Suprapubic skin (tissue), 4 donors: ENCODE results near the gene TAMM41. TPM values are rescaled to one million over a fixed set of nuclear protein-coding genes. Genes with fewer than 3 reads are reported as not detected.

Source experiments
- DNase-seq, 2 donors: peaks; one replicate each; pipeline ENCODE4 v3.0.0-alpha.2; 2019; ENCODE audit warnings: low spot score in 2 of 2
- H3K27ac ChIP-seq: fragments of 200-600 bp; sonication (generic); one replicate; pipeline ENCODE4 v1.5.1; 2019
- H3K27me3 ChIP-seq: fragments of 200-600 bp; sonication (generic); one replicate; pipeline ENCODE4 v1.5.1; 2019
- H3K36me3 ChIP-seq: fragments of 200-600 bp; sonication (generic); one replicate; pipeline ENCODE4 v1.5.1; 2019
- H3K4me1 ChIP-seq: fragments of 200-600 bp; sonication (generic); one replicate; pipeline ENCODE4 v1.5.1; 2019
- H3K4me3 ChIP-seq: fragments of 200-600 bp; sonication (generic); one replicate; pipeline ENCODE4 v1.5.1; 2019; ENCODE audit warnings: mild to moderate bottlenecking
- H3K9me3 ChIP-seq: fragments of 200-600 bp; sonication (generic); one replicate; pipeline ENCODE4 v1.5.1; 2019
- EP300 ChIP-seq: sonication (generic); formaldehyde crosslinking; IDR thresholded peaks from one replicate; pipeline ENCODE4 v1.6.1; 2017; ENCODE audit warnings: antibody characterized with exemption
- POLR2A ChIP-seq, 2 donors: fragments of 450-650 bp; IDR thresholded peaks; one replicate each; pipeline ENCODE4 v1.6.1; 2017; ENCODE audit warnings: antibody characterized with exemption in 2 of 2, mild to moderate bottlenecking in 2 of 2, moderate library complexity in 2 of 2
- POLR2AphosphoS5 ChIP-seq, 3 donors: sonication (generic); formaldehyde crosslinking; IDR thresholded peaks; one replicate each; pipeline ENCODE4 v1.6.1; 2017; ENCODE audit warnings: antibody characterized with exemption in 3 of 3
- WGBS: methylation state at CpG from one replicate; pipeline ENCODE4 v1.1.5; 2018; 5-methylcytosine and 5-hydroxymethylcytosine counted together
- total RNA-seq, 4 donors: library from RNA; depleted of rRNA; stranded (reverse); fragments of >200 nt; gene quantifications; one replicate each; pipeline ENCODE4 v1.1.0, GENCODE V29; 2016
- TF ChIP-seq, protein P1 (sequence below), 2 donors: fragments of 200-600 bp in 1 of 2; fragments of 450-650 bp in 1 of 2; sonication (generic) in 1 of 2; IDR thresholded peaks; one replicate each; pipeline ENCODE4 v1.5.1; 2016 to 2019; ENCODE audit warnings: antibody characterized with exemption in 2 of 2, mild to moderate bottlenecking in 1 of 2, moderate library complexity in 1 of 2

The TAMM41 gene
- total RNA-seq, 4 donors from 2014 or later: 9.2 to 36.6 (median 15.1) TPM

DNA sequence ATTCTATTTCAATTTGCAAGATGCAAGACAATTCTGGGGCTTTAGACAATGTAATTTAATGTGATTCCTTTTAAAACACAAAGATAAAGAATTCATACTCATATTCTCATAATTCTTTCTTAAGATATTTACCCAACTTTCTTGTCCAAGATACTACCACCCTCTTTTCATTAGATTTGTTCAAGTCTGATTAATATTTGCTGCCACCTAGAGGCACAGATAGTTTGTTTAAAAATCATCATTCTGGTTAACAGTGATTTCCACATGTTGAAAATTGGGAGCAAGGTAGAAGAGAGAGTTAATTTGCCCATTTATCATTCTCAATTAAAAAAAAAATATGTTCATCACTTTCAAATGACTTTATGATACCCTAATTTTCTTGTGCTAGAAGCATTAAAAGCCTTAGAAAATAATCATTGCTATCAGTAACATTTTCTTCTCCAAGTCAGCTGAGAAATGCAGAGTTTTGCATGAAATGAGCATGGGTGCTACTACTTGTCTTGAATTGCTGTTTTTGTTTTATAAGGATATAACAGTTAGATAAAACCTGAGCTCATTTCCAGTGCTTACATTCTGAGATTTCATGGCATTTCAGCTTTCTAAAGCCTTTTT is 11.6 kb downstream of the TAMM41 start:
- H3K9me3 ChIP-seq: no peaks in the 10 kb centered on the region
- peaks cover 61% of the 10 kb centered on the region for H3K36me3 ChIP-seq
- no peak for DNase-seq
- no peak overlapping the region for H3K4me3 ChIP-seq
- TF ChIP-seq POLR2AphosphoS5 (IDR thresholded peaks at IDR 0.05) (no peak), EP300 (no peak), POLR2A (IDR thresholded peaks at IDR 0.05) (no peak)
- TF ChIP-seq, protein P1, sequence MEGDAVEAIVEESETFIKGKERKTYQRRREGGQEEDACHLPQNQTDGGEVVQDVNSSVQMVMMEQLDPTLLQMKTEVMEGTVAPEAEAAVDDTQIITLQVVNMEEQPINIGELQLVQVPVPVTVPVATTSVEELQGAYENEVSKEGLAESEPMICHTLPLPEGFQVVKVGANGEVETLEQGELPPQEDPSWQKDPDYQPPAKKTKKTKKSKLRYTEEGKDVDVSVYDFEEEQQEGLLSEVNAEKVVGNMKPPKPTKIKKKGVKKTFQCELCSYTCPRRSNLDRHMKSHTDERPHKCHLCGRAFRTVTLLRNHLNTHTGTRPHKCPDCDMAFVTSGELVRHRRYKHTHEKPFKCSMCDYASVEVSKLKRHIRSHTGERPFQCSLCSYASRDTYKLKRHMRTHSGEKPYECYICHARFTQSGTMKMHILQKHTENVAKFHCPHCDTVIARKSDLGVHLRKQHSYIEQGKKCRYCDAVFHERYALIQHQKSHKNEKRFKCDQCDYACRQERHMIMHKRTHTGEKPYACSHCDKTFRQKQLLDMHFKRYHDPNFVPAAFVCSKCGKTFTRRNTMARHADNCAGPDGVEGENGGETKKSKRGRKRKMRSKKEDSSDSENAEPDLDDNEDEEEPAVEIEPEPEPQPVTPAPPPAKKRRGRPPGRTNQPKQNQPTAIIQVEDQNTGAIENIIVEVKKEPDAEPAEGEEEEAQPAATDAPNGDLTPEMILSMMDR (IDR thresholded peaks at IDR 0.05): no peak
- H3K4me1 ChIP-seq: peaks cover 4% of the 10 kb centered on the region
- no peaks in the 10 kb centered on the region for H3K27me3 ChIP-seq
- H3K27ac ChIP-seq: no peak overlapping the region

DNA sequence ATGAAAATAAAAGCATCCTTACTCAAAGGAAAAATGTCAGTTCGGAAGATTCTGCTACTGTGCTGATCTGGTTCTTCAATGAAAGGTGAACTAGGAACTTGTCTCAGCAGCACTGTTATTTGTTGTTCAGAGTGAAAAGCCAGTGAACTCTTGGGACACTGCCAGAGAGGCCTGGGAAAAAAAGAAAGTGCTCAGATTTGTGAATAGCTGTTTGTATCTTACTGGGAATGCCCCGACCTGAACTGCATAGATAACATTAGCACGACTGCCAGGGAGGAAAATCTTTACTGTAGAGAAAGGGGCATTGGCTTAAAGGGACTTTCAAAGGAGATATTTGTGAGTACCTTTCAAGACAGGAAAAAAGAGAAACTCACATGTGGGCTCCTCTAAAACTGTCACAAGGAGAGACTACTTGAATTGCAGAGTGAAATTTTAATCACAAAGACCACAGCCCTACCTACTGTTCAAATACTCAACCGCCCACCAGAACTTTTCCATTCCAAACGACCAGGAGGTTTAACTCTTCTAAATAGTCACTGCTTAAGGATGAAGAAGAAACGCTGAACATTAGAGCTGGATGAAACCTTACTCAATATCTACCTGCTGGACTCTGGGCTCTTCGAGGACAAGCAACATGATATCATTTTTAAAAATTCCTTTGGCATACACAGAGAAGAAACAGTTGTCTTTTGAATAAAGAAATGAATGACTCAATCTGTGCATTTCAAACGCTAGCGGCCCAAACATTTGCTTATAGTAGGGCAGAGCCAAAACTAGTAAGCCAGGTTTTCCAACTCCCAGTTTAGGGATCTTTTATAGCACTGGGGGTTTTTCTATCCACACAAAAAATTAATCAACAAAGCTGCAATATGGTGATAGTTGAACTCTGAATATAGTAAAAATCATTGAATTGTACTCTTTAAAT is 13.4 kb downstream of the TAMM41 start:
- H3K4me3 ChIP-seq: no peak overlapping the region
- peaks cover 62% of the 10 kb centered on the region for H3K36me3 ChIP-seq
- H3K9me3 ChIP-seq: no peaks in the 10 kb centered on the region
- H3K27me3 ChIP-seq: no peaks in the 10 kb centered on the region
- TF ChIP-seq POLR2A (IDR thresholded peaks at IDR 0.05) (no peak), EP300 (no peak), POLR2AphosphoS5 (IDR thresholded peaks at IDR 0.05) (no peak)
- TF ChIP-seq, protein P1 (IDR thresholded peaks at IDR 0.05): no peak
- no peak for DNase-seq
- H3K27ac ChIP-seq: no peak overlapping the region
- peaks cover 4% of the 10 kb centered on the region for H3K4me1 ChIP-seq
- WGBS: 50% methylated on average over 9 of the region's 9 CpGs

DNA sequence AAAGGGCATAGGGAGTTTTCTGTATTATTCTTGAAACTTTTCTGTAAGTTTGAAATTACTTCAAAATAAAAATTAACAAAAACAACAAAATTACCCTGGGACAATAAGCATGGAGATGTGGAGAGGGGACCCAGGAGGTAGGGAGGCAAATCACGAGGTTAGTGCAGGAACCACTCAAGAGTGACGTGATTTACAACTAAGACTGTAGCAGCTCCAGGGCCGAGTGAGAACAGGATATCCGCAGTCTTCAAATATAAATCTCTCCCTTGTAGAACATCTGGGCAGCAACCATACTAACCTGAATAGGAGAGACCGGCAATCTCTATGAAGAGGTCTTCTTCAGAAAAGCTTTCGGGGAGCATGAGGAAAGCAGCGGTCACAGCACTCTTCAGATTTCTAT is 17.3 kb downstream of the TAMM41 start:
- Histone ChIP-seq H3K4me1 (peaks cover 4% of the 10 kb centered on the region), H3K9me3 (no peaks in the 10 kb centered on the region), H3K4me3 (no peak overlapping the region), H3K36me3 (peaks cover 71% of the 10 kb centered on the region), H3K27me3 (no peaks in the 10 kb centered on the region), H3K27ac (no peak overlapping the region)
- DNase-seq: no peak
- TF ChIP-seq, protein P1 (IDR thresholded peaks at IDR 0.05): no peak
- TF ChIP-seq POLR2AphosphoS5 (IDR thresholded peaks at IDR 0.05) (no peak), EP300 (no peak), POLR2A (IDR thresholded peaks at IDR 0.05) (no peak)
- 87% methylated on average over 7 of the region's 7 CpGs for WGBS

DNA sequence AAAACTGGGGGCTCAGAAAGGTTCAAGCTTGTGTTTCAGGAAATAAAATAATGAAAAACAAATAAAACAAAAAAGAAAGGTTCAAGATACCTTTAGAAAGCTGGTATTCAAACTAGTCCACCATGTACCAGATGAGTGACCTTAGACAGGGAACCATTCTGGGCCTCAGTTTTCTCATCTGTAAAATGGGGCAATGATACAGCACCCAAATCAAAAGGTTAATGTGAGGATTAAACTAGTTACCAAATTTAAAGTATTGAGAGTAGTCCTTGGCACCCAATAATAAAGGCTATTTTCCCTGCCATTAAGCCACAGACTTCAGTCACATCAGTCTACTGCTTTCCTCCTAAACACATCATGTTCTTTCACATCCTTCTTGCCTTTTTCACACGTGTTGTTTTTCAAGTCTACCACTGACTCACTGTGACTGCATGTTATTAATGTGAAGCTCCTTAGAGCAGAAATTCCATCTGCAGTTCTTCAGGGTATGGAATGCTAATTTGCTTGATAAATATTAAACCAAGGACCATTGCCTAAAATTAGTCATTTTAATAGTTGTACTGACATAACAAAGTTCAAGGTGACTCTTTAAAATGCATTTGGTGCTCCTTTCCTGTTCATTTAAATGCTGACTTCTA is 19.9 kb downstream of the TAMM41 start:
- no peak for DNase-seq
- Histone ChIP-seq H3K4me3 (no peak overlapping the region), H3K27ac (no peak overlapping the region), H3K27me3 (no peaks in the 10 kb centered on the region), H3K36me3 (peaks cover 78% of the 10 kb centered on the region), H3K9me3 (no peaks in the 10 kb centered on the region), H3K4me1 (no peaks in the 10 kb centered on the region)
- 71% methylated on average over 1 of the region's 1 CpG for WGBS
- no peak for TF ChIP-seq EP300
- TF ChIP-seq, protein P1 (IDR thresholded peaks at IDR 0.05): no peak
- no peak for TF ChIP-seq POLR2AphosphoS5 (IDR thresholded peaks at IDR 0.05)
- TF ChIP-seq POLR2A (IDR thresholded peaks at IDR 0.05): no peak

DNA sequence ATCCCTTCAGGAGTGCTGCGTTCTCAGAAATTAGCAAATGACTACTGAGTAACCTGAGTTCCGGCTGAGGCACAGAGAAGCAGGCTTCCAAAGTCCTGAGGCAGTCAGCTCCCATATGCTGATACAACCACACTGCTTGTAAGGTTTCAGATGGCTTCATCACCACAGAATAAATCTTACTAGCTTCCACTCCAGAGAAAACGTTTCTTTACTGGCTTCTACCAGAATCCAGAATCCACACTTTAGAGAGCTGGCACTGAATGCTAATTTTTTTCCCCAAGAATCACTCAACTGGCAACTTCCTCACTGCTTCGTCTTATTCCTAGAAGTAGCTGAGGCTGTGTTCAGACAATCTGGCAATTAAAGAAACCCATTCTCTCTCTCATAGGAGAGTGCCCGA is 21.4 kb downstream of the TAMM41 start:
- Histone ChIP-seq H3K9me3 (no peaks in the 10 kb centered on the region), H3K4me1 (no peaks in the 10 kb centered on the region), H3K27me3 (no peaks in the 10 kb centered on the region), H3K4me3 (no peak overlapping the region), H3K36me3 (peaks cover 81% of the 10 kb centered on the region), H3K27ac (no peak overlapping the region)
- TF ChIP-seq, protein P1 (IDR thresholded peaks at IDR 0.05): no peak
- TF ChIP-seq POLR2AphosphoS5 (IDR thresholded peaks at IDR 0.05): no peak
- TF ChIP-seq POLR2A (IDR thresholded peaks at IDR 0.05): no peak
- TF ChIP-seq EP300: no peak
- DNase-seq: no peak
- WGBS: 81% methylated on average over 5 of the region's 5 CpGs
